Breast epithelium (tissue), 3 donors: ENCODE measurements around the gene PHACTR1.

Experiments
- POLR2A ChIP-seq: fragments of 450-650 bp; IDR thresholded peaks from one replicate; pipeline ENCODE4 v1.6.1; 2016; ENCODE audit warnings: antibody characterized with exemption, mild to moderate bottlenecking, moderate library complexity
- POLR2AphosphoS5 ChIP-seq, 3 donors: sonication (generic); formaldehyde crosslinking; IDR thresholded peaks; one replicate each; pipeline ENCODE4 v1.6.1; 2017; ENCODE audit warnings: antibody characterized with exemption in 3 of 3
- TF ChIP-seq, protein P1 (sequence below), 3 donors: fragments of 450-650 bp; IDR thresholded peaks; one replicate each; pipeline ENCODE4 v1.5.1; 2016 to 2017; ENCODE audit warnings: antibody characterized with exemption in 3 of 3, mild to moderate bottlenecking in 3 of 3, moderate library complexity in 3 of 3

DNA sequence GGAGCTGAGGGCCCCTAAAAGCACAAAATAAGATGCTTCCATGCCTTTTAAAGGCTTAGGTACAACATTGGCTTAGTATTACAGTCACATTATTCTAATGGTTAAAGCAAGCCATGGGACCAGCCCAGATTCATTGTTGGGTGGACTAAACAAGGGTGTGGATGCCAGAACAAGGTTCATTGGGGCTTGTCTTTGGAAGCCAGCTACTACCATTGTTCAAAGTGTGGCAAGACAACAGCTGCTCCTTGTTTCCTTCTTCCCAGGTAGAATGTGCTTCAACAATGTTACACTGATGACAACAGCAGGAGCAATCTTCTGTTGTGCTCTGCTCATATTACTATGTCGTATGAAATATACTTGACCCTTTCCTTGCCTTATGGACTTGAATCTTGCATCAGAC, 350.3 kb downstream of the PHACTR1 start:
- TF ChIP-seq, protein P1, sequence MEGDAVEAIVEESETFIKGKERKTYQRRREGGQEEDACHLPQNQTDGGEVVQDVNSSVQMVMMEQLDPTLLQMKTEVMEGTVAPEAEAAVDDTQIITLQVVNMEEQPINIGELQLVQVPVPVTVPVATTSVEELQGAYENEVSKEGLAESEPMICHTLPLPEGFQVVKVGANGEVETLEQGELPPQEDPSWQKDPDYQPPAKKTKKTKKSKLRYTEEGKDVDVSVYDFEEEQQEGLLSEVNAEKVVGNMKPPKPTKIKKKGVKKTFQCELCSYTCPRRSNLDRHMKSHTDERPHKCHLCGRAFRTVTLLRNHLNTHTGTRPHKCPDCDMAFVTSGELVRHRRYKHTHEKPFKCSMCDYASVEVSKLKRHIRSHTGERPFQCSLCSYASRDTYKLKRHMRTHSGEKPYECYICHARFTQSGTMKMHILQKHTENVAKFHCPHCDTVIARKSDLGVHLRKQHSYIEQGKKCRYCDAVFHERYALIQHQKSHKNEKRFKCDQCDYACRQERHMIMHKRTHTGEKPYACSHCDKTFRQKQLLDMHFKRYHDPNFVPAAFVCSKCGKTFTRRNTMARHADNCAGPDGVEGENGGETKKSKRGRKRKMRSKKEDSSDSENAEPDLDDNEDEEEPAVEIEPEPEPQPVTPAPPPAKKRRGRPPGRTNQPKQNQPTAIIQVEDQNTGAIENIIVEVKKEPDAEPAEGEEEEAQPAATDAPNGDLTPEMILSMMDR (IDR thresholded peaks at IDR 0.05), result no peak
- TF ChIP-seq POLR2AphosphoS5 (IDR thresholded peaks at IDR 0.05) (no peak), POLR2A (no peak)
